Measurements from ENCODE around the gene ASXL1.

GRCh38 chr20:32452776-32453466 lies 94.8 kb downstream of the ASXL1 start:
- no peak for TF ChIP-seq POLR2AphosphoS5 (IDR thresholded peaks at IDR 0.05; ENCODE audit: low read depth, low read length)
- TF ChIP-seq REST (IDR thresholded peaks at IDR 0.05; ENCODE audit: insufficient read depth in 1 of 2, low read depth in 2 of 2, low read length in 2 of 2), result no peak
- TF ChIP-seq TAF1 (IDR thresholded peaks at IDR 0.05; ENCODE audit: borderline replicate concordance, insufficient read depth, low read length), result no peak
- TF ChIP-seq SIN3A (IDR thresholded peaks at IDR 0.05; ENCODE audit: borderline replicate concordance, insufficient read depth, low read length), result no peak
- no peak for TF ChIP-seq FOXP2 (optimal IDR thresholded peaks at IDR 0.05; ENCODE audit: borderline replicate concordance, extremely low read depth, extremely low read length, insufficient read depth)

All from PFSK-1 (cell line).